Stimulated activated naive B cell treated with anti-CD40 and anti-IgM and Interleukin-4, amounts not matched to agents 10 μg/mL and 1 μg/mL and 100 μg/mL, for 72 hours (primary cell): ENCODE data around the gene AGTPBP1.
A peak's percentile ranks its signal among the peaks of the same experiment; 100 is the strongest.

Source experiments
- ATAC-seq, 2 donors: fragments of 150-1000 bp; cut with Tn5 transposase; replicated peaks; 2 replicates each; pipeline ENCODE4 v1.10.0; 2021; ENCODE audit warnings: moderate library complexity in 1 of 2
- DNase-seq: peaks from one replicate; pipeline ENCODE4 v3.0.0; 2021
- H3K27ac Mint-ChIP-seq: one replicate; pipeline ENCODE4 v1.8.0; 2022; ENCODE audit warnings: mild to moderate bottlenecking, mixed read lengths
- H3K27me3 Mint-ChIP-seq, 2 donors: one replicate each; pipeline ENCODE4 v1.8.0; 2022; ENCODE audit warnings: mixed read lengths in 2 of 2
- H3K36me3 Mint-ChIP-seq, 2 donors: one replicate each; pipeline ENCODE4 v1.8.0; 2022; ENCODE audit warnings: mixed read lengths in 2 of 2, mild to moderate bottlenecking in 1 of 2
- H3K4me1 Mint-ChIP-seq, 2 donors: one replicate each; pipeline ENCODE4 v1.8.0; 2022; ENCODE audit warnings: mixed read lengths in 2 of 2, mild to moderate bottlenecking in 1 of 2
- H3K4me3 Mint-ChIP-seq, 2 donors: one replicate each; pipeline ENCODE4 v1.8.0; 2022; ENCODE audit warnings: mild to moderate bottlenecking in 2 of 2, mixed read lengths in 2 of 2, moderate library complexity in 1 of 2
- H3K9me3 Mint-ChIP-seq, 2 donors: one replicate each; pipeline ENCODE4 v1.8.0; 2022; ENCODE audit warnings: mixed read lengths in 2 of 2, mild to moderate bottlenecking in 1 of 2

The AGTPBP1 gene

DNA sequence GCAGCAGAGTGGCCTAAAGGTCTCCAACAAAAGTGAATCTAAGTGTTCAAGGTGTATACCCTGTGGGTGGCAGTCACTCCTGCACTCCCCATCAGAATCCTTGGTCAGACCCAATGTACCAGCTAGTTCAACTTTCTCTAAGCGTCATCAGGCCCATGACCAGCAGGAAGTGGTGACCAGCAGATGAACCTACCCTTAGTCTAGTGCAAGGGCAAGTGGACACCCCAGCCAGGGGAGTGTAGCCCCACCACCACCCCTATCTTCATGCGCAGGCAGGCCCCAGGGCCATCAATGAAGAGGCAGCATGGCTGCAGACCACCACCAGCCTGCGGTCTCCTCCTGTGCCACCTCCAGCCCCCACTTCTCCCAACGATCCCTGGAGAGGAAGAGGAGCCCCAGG, 213.1 kb downstream of the AGTPBP1 start:
- H3K36me3 Mint-ChIP-seq: no peaks in the 10 kb centered on the region
- no peak overlapping the region for H3K27ac Mint-ChIP-seq
- peaks cover 14 to 19% of the 10 kb centered on the region in 2 donors for H3K27me3 Mint-ChIP-seq
- H3K9me3 Mint-ChIP-seq: no peaks in the 10 kb centered on the region
- no peak overlapping the region for H3K4me3 Mint-ChIP-seq
- DNase-seq: no peak
- ATAC-seq: no peak
- no peaks in the 10 kb centered on the region for H3K4me1 Mint-ChIP-seq

DNA sequence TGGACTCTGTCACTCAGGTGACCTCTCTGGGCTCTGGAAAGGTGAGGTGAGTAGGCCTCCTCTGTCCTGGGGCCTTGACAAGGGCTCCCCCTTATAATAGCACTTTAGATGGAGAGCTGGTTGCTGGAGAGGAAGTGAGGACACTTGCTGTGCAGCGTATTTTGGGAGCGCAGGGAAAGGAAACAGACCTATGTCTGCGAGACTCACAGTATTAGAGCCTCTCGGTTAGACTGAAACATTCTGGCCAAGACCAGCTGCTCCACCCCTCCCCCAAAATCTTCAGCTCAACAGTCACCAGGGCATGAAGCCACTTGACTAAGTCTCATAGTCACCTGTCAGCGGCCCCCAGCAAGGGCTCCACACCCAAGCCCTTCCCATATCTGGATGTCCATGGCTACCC, 213.6 kb downstream of the AGTPBP1 start:
- Mint-ChIP-seq H3K4me3 (no peak overlapping the region), H3K27me3 (peaks cover 16 to 21% of the 10 kb centered on the region in 2 donors), H3K27ac (no peak overlapping the region), H3K4me1 (peaks cover 0 to 2% of the 10 kb centered on the region in 2 donors), H3K9me3 (no peaks in the 10 kb centered on the region), H3K36me3 (no peaks in the 10 kb centered on the region)
- DNase-seq: no peak
- ATAC-seq: no peak

DNA sequence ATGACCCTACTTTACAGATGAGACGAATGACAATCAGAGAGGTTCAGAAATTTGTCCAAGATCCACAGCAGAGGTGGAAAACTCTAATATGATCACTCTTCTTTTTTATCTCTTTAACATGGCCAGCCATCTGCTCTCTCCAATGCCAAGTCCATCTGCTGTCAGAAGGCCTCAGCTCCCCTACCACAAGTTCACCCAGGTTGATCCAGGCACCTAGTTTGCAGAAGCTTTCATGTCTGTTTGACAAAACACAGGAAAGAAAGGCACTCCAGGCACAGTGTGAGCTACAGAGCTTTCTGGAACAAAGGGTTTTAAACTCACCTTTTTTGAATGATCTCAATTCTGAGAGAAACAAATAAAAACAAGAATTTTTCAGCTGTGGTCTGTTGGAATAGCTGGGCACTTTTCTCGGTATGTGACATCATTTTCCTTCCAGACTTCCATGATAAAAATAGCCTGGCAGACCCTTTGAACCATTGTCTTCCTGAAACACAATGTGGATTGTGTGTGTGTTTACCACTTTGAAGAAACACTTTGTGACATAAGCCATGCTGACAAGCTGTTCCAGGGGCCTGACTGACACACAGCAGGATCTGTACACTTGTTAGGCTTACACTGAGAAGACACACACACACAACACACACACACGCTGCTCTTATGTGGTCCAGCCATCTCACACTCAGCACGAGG, 214.3 kb downstream of the AGTPBP1 start:
- peaks cover 22 to 28% of the 10 kb centered on the region in 2 donors for H3K27me3 Mint-ChIP-seq
- no peaks in the 10 kb centered on the region for H3K9me3 Mint-ChIP-seq
- DNase-seq (no peak), ATAC-seq (no peak)
- H3K4me1 Mint-ChIP-seq: peaks cover 5 to 8% of the 10 kb centered on the region in 2 donors
- no peak overlapping the region for H3K27ac Mint-ChIP-seq
- no peak overlapping the region for H3K4me3 Mint-ChIP-seq
- no peaks in the 10 kb centered on the region for H3K36me3 Mint-ChIP-seq

DNA sequence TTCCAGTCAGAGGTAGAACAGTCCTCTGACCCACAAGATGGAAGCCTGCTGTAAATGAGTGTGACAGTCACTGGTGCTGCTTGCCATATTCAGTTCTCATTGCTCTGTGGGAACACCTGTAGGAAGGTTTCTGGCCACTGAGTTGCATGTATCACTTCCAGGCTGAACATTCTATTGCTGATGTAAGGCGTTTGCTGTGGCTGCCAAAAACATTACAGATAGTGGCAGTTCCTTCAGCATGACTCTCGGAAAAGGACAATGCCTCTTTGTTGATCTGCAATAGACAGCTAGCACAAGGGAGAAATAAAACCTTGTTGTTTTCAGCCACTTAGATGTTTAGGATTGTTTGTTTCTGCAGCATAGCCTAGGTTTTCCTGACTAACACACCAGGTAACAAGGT, 217.2 kb downstream of the AGTPBP1 start:
- Mint-ChIP-seq H3K4me3 (no peak overlapping the region), H3K4me1 (peaks cover 8 to 13% of the 10 kb centered on the region in 2 donors), H3K9me3 (peaks cover 0 to 2% of the 10 kb centered on the region in 2 donors), H3K27me3 (peaks cover 38 to 51% of the 10 kb centered on the region in 2 donors), H3K27ac (no peak overlapping the region), H3K36me3 (peaks cover 0 to 2% of the 10 kb centered on the region in 2 donors)
- no peak for DNase-seq
- ATAC-seq: no peak

DNA sequence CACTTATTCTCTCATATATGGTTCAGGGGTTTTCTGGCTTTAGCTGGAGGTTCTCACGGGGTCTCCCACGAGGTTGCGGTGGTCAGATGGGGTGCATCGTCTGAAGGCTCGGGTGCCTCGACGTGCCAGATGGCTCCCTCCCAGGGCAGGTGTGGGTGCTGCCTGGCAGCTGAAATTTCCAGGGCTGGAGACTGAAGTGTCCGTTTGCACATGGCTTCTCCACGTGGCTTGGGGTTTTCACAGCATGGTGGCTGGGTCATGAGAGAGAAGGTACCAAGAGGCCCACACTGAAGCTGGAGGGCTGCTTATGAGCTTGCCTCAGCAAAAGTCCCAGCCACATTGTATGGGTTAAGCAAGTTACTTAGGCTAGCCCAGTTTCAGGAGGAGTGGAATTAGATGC, 218.6 kb downstream of the AGTPBP1 start:
- DNase-seq: no peak
- Mint-ChIP-seq H3K36me3 (peaks cover 0 to 2% of the 10 kb centered on the region in 2 donors), H3K4me1 (peaks cover 8 to 13% of the 10 kb centered on the region in 2 donors), H3K4me3 (peak overlapping the region; percentile 64 to 84), H3K27ac (no peak overlapping the region), H3K9me3 (peaks cover 0 to 2% of the 10 kb centered on the region in 2 donors), H3K27me3 (peaks cover 45 to 50% of the 10 kb centered on the region in 2 donors)
- no peak for ATAC-seq

DNA sequence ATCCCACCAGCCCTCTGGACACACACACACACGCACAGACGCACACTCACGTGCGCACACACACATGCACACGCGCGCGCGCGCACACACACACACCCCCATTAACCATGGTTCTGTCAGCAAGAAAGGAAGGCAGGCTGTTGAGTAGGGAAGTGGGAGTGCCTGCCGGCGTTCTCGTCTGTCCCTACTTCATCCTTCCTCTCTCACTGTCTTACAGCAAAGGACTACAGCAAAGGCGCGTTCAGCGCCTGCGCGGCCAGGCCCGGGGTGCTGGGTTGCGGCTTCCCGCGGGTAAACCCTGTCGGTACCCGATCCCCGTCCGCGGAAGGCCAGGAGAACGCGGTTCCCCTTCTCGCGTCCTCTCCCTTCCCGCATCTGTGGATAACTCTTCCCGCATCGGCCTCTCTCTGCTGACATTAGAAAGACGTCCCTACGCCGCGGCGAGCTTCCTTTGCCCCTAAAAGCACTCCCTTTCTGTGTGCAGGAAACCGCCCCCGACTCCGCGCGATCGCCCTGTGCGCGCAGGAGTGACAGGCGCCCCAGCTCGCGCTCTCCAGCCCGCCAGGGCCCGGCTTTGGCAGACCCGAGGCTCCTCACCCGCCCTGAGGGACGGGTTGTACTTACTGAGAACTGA, 219.2 kb downstream of the AGTPBP1 start:
- peaks cover 0 to 2% of the 10 kb centered on the region in 2 donors for H3K9me3 Mint-ChIP-seq
- peak overlapping the region; percentile 15 for H3K27ac Mint-ChIP-seq
- peaks cover 8 to 13% of the 10 kb centered on the region in 2 donors for H3K4me1 Mint-ChIP-seq
- ATAC-seq (peak; percentile 86 to 89), DNase-seq (peak; percentile 6)
- peaks cover 45 to 50% of the 10 kb centered on the region in 2 donors for H3K27me3 Mint-ChIP-seq
- peak overlapping the region; percentile 64 to 84 for H3K4me3 Mint-ChIP-seq
- peaks cover 0 to 2% of the 10 kb centered on the region in 2 donors for H3K36me3 Mint-ChIP-seq

DNA sequence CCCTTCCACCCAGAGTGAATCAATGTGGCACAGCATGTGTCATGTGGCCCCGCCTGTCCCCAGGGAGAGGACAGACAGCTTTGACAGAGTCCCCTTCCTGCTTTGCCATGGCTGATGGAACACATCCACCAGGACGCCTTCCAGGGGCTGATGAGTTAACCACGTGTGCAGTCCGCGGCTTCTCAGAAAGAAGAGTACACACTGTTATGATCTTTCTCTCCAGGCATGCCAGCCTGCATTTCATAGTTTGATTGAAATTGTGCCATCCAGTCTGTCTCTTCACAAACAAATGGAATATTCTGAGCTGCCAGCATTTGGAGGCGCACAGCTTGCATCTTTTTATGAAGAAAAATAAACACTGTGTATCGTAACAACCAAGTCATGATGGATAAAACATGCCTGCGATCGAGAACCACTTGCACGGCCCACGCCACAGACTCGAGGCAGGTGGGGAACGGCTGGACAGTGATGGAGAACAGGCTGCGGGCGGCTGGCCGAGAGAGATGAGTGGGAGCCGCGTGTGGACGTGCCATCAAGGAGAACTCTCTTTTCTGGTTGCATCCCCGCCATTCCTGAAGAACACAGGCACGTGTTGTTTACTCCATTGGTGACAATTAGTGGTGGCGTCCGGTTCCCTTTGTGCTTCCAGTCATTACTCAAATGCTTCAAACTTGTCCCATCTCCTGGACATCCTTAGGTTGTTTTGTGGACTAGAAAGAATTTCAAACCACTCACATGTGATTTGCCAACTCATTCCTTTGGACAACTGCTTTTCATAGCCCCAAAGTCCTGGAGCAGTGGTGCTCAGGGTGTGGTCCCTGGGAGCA, 220.2 kb downstream of the AGTPBP1 start:
- DNase-seq (no peak), ATAC-seq (no peak)
- peaks cover 0 to 2% of the 10 kb centered on the region in 2 donors for H3K9me3 Mint-ChIP-seq
- peaks cover 45 to 58% of the 10 kb centered on the region in 2 donors for H3K27me3 Mint-ChIP-seq
- peaks cover 8 to 13% of the 10 kb centered on the region in 2 donors for H3K4me1 Mint-ChIP-seq
- H3K27ac Mint-ChIP-seq: no peak overlapping the region
- H3K36me3 Mint-ChIP-seq: peaks cover 0 to 2% of the 10 kb centered on the region in 2 donors
- peak overlapping the region; percentile 64 to 84 for H3K4me3 Mint-ChIP-seq

DNA sequence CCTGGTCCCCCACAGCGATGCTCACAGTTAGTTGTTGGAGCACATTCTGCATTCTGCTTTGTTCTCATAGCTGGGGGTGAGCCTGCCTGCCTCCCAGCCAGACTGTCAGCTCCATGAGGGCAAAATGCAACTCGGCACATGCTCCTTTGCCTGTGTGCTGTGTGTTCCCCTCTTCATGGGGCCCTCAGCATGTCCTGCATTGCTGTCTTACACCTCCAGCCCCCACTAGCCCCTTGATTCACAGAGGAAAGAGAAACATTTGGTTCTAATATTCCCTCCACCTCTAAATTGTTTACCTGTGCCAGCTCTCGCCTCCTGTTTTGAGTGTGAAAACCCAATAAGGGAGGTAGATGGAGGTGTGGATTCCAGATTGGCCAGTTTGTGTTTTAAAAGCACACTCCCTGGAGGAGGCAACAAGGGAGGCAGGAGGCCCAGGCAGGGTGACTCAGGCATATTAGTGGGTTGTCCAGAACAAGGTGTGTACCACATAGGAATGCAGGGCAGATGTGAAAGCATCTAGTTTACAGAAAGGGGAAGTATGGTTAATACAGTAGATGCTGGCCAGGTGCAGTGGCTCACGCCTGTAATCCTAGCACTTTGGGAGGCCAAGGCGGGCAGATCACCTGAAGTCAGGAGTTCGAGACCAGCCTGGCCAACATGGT, 224.6 kb downstream of the AGTPBP1 start:
- Mint-ChIP-seq H3K4me1 (peaks cover under 1 to 2% of the 10 kb centered on the region in 2 donors), H3K4me3 (no peak overlapping the region), H3K36me3 (no peaks in the 10 kb centered on the region), H3K27me3 (peaks cover 24 to 40% of the 10 kb centered on the region in 2 donors), H3K9me3 (peaks cover 4 to 5% of the 10 kb centered on the region in 2 donors), H3K27ac (no peak overlapping the region)
- ATAC-seq (no peak), DNase-seq (no peak)

DNA sequence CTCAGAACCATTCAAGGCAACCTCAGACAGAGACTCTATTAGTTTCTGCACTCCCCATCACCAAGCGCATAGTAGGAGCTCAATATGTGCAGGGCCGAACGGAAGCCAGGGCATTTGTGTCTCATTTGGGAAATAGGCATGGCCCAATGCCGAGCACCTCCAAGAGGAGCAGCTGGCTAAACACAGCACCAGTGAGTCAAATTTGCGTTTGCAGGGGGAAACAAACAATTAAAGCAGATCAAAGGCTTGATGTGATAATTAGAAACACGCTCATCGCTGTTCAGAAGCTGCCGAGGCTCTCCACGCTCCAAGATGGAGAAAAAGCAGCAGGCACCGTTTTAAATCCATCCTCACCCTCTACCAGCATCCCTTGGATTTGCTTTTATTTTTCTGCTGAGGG, 225.3 kb downstream of the AGTPBP1 start:
- no peak for ATAC-seq
- H3K4me3 Mint-ChIP-seq: no peak overlapping the region
- H3K9me3 Mint-ChIP-seq: peaks cover 4 to 5% of the 10 kb centered on the region in 2 donors

DNA sequence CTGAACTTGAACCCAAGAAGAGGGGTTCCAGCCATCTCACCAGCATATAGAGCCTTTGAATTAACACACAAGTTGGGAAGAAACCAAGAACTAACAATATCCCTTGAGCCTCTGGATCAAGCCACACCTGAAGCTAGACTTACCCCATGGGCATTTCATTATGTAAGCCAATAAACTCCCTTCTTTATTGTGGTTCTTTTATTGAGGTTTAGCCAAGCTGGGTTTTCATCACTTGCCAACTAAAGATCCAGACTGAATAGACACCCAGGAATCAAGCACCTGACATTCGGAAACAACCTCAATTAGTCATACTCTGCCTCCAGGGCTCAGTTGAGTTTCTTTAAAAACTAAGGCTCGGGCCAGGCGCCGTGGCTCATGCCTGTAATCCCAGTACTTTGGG, 226.7 kb downstream of the AGTPBP1 start:
- H3K9me3 Mint-ChIP-seq: peaks cover 4 to 5% of the 10 kb centered on the region in 2 donors
- no peaks in the 10 kb centered on the region for H3K4me1 Mint-ChIP-seq
- ATAC-seq (no peak), DNase-seq (no peak)
- no peak overlapping the region for H3K27ac Mint-ChIP-seq
- H3K36me3 Mint-ChIP-seq: no peaks in the 10 kb centered on the region
- H3K4me3 Mint-ChIP-seq: no peak overlapping the region
- H3K27me3 Mint-ChIP-seq: peaks cover 23 to 32% of the 10 kb centered on the region in 2 donors

More for the DNA sequence above, 225.3 kb downstream of the AGTPBP1 start:
- H3K4me1 Mint-ChIP-seq: no peaks in the 10 kb centered on the region
- no peak for DNase-seq
- H3K27ac Mint-ChIP-seq: no peak overlapping the region
- H3K27me3 Mint-ChIP-seq: peaks cover 22 to 34% of the 10 kb centered on the region in 2 donors
- no peaks in the 10 kb centered on the region for H3K36me3 Mint-ChIP-seq

DNA sequence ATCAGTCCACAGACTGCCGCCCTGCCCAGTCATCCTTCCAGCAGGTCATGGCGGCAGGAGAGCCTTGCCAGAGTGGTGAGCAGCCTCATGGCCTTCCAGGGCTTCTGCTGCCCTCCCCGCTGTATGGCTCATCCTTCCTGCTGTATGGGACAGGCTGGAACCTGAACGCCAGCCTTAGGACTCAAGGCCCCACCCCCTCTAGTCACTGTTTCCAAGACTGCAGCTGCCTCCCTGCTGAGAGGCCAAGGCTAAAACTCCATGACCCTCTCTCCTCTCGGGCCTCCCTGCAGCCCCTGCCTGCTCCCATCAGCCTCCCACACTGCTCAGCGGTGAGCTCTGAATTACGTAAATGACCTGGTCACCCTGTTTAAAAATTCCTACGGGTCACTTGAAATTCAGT, 227.5 kb downstream of the AGTPBP1 start:
- Mint-ChIP-seq H3K4me3 (no peak overlapping the region), H3K9me3 (peaks cover 2 to 4% of the 10 kb centered on the region in 2 donors), H3K4me1 (no peaks in the 10 kb centered on the region), H3K27ac (no peak overlapping the region), H3K36me3 (no peaks in the 10 kb centered on the region), H3K27me3 (peaks cover 17 to 25% of the 10 kb centered on the region in 2 donors)
- DNase-seq: no peak
- no peak for ATAC-seq

DNA sequence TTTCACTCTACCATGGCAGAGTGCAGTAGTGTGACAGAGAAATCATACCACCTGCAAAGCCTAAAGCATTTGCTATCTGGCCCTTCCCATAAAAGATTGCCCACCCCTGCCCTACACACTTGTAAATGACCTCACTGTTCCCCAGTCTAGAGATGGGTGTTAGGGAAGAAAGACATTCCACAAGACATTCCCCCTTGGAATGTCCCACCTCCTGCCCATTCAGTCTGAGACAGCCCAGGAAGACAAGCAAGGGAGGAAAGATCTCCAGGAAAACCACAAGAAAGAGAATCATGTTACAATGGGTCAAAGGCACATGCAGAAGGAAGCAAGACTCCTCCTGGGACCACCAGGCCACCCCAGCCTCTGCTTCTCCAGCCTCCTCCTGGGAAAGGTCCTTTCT, 230.0 kb downstream of the AGTPBP1 start:
- peaks cover 2 to 4% of the 10 kb centered on the region in 2 donors for H3K9me3 Mint-ChIP-seq
- no peak overlapping the region for H3K4me3 Mint-ChIP-seq
- DNase-seq (no peak), ATAC-seq (no peak)
- H3K4me1 Mint-ChIP-seq: no peaks in the 10 kb centered on the region
- H3K36me3 Mint-ChIP-seq: no peaks in the 10 kb centered on the region
- H3K27ac Mint-ChIP-seq: no peak overlapping the region
- peaks cover 19 to 29% of the 10 kb centered on the region in 2 donors for H3K27me3 Mint-ChIP-seq

DNA sequence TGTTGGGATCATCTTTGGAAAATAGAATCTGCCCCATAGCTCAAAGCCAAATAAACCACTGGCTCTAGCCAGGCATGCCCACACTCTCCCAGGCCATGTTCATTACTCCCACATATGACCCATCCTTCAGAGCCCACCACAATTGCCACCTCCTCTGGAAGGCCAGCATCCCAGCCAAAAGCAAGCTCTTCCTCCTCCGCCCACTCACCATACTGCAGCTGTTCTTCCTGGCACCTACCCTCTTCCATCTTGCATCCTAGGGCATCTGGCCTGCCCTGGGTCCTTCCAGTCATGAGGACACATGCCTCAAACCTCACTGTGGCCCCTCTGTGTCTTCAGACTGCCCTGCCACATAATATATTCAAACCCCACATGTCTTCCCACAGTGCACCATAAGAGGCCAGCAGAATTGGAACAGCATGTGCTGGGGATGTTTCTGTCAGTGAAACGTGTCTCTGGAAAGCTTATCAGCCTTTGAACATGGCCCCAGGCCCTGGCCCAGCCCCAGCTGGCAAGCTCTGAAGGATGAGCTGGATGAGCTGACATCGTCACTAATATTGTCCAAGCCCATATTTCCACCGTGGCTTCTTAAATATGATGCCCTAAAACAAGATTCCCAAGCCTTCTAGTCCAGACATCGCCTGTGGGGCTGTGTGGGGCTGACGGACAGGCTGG, 230.8 kb downstream of the AGTPBP1 start:
- H3K36me3 Mint-ChIP-seq: no peaks in the 10 kb centered on the region
- H3K27me3 Mint-ChIP-seq: peaks cover 19 to 30% of the 10 kb centered on the region in 2 donors
- no peaks in the 10 kb centered on the region for H3K4me1 Mint-ChIP-seq
- no peak overlapping the region for H3K27ac Mint-ChIP-seq
- H3K4me3 Mint-ChIP-seq: no peak overlapping the region
- no peak for DNase-seq
- peaks cover 2 to 4% of the 10 kb centered on the region in 2 donors for H3K9me3 Mint-ChIP-seq
- ATAC-seq: no peak
